Stimulated activated effector memory CD8-positive, alpha-beta T cell treated with anti-CD3 and anti-CD28 coated beads, Interleukin-12 subunit alpha, Interleukin-12 subunit beta, amount 100 ng/mL, for 72 hours (primary cell): ENCODE measurements around the gene SNAPC2.

Source experiments
- ATAC-seq: fragments of 150-1000 bp; cut with Tn5 transposase; 2 replicates; pipeline ENCODE4 v1.10.0; 2021
- DNase-seq, 2 donors: peaks; one replicate each; pipeline ENCODE4 v3.0.0; 2021 to 2022; ENCODE audit warnings: low spot score in 2 of 2
- H3K27ac Mint-ChIP-seq: one replicate; pipeline ENCODE4 v1.8.0; 2022; ENCODE audit warnings: mild to moderate bottlenecking, mixed read lengths
- H3K36me3 Mint-ChIP-seq: one replicate; pipeline ENCODE4 v1.8.0; 2022; ENCODE audit warnings: mild to moderate bottlenecking, mixed read lengths
- H3K4me1 Mint-ChIP-seq: one replicate; pipeline ENCODE4 v1.8.0; 2022; ENCODE audit warnings: mixed read lengths
- H3K4me3 Mint-ChIP-seq: one replicate; pipeline ENCODE4 v1.8.0; 2022; ENCODE audit warnings: mild to moderate bottlenecking, mixed read lengths
- H3K9me3 Mint-ChIP-seq: one replicate; pipeline ENCODE4 v1.8.0; 2022; ENCODE audit warnings: mixed read lengths

The SNAPC2 gene

GRCh38 chr19:7969555-7969939 is 49.4 kb downstream of the SNAPC2 start:
- ATAC-seq = no peak
- DNase-seq = no peak
- Mint-ChIP-seq H3K4me1 (peaks cover 7% of the 10 kb centered on the region), H3K27ac (no peak overlapping the region), H3K9me3 (no peaks in the 10 kb centered on the region), H3K36me3 (peaks cover 93% of the 10 kb centered on the region), H3K4me3 (no peak overlapping the region)

- peaks cover 7% of the 10 kb centered on the region for H3K4me1 Mint-ChIP-seq
- ATAC-seq = peak; percentile 37
- no peak for DNase-seq
- H3K9me3 Mint-ChIP-seq = no peaks in the 10 kb centered on the region
- peaks cover 89% of the 10 kb centered on the region for H3K36me3 Mint-ChIP-seq
- no peak overlapping the region for H3K4me3 Mint-ChIP-seq
- no peak overlapping the region for H3K27ac Mint-ChIP-seq
Measured at GRCh38 chr19:7970716-7971448, 50.7 kb downstream of the SNAPC2 start.

- H3K9me3 Mint-ChIP-seq = no peaks in the 10 kb centered on the region
Measured at GRCh38 chr19:7971553-7972520, 51.7 kb downstream of the SNAPC2 start.

More at GRCh38 chr19:7971553-7972520, 51.7 kb downstream of the SNAPC2 start:
- ATAC-seq (no peak), DNase-seq (no peak)
- no peak overlapping the region for H3K27ac Mint-ChIP-seq
- peaks cover 7% of the 10 kb centered on the region for H3K4me1 Mint-ChIP-seq
- no peak overlapping the region for H3K4me3 Mint-ChIP-seq
- H3K36me3 Mint-ChIP-seq = peaks cover 86% of the 10 kb centered on the region
